A549 (cell line): ENCODE data around the gene TGFBR2. TPM values are rescaled to one million over a fixed set of nuclear protein-coding genes. Genes with fewer than 3 reads are reported as not detected.
A peak's percentile ranks its signal among the peaks of the same experiment; 100 is the strongest.

Experiments
- ATAC-seq, 2 experiments: fragments of 200-7000 bp in 1 of 2; fragments of >200 bp in 1 of 2; cut with Nextera tagmentation in 1 of 2; cut with Tn5 transposase in 1 of 2; 3 replicates each; pipeline versions ENCODE4 v1.8.0 to v1.9.1; 2018 to 2020; ENCODE audit warnings: mild to moderate bottlenecking in 1 of 2, moderate library complexity in 1 of 2
- CTCF ChIA-PET: fragments of 300-600 bp; sonication (Branson Sonifier 250); formaldehyde crosslinking; extraction: SDS; loops from one replicate; lab custom pipeline; 2021; ENCODE audit warnings: antibody characterized with exemption, inconsistent platforms; lab: Yijun Ruan, JAX
- POLR2A ChIA-PET: fragments of 350-600 bp; formaldehyde crosslinking; extraction: SDS; loops from one replicate; lab custom pipeline; 2021; ENCODE audit warnings: antibody characterized with exemption, inconsistent platforms; lab: Yijun Ruan, JAX
- DNase-seq, 2 experiments: peaks; one replicate each; pipeline versions ENCODE4 v3.0.0 to v3.0.0-alpha.2; 2011 to 2016; ENCODE audit warnings: low read depth in 1 of 2, low spot score in 1 of 2
- FAIRE-seq: peaks from 2 replicates; lab custom pipeline; 2011; peaks lifted over from hg19 to GRCh38; lab: Jason Lieb, UNC
- H3K27ac ChIP-seq, 2 experiments: fragments of >200 bp; sonication (Bioruptor Twin); formaldehyde crosslinking; 3 replicates each; pipeline ENCODE4 v1.5.1; 2016 to 2017
- H3K4me1 ChIP-seq: fragments of >200 bp; sonication (Bioruptor Twin); formaldehyde crosslinking; 3 replicates; pipeline ENCODE4 v1.6.1; 2016
- H3K4me2 ChIP-seq: fragments of >200 bp; sonication (Bioruptor Twin); formaldehyde crosslinking; 3 replicates; pipeline ENCODE4 v1.6.1; 2016
- H3K4me3 ChIP-seq: fragments of >200 bp; sonication (Bioruptor Twin); formaldehyde crosslinking; 3 replicates; pipeline ENCODE4 v1.5.1; 2016
- H3K9me3 ChIP-seq: fragments of >200 bp; sonication (Bioruptor Twin); formaldehyde crosslinking; 3 replicates; pipeline ENCODE4 v1.6.1; 2016
- BCL3 ChIP-seq: fragments of >200 bp; sonication (Bioruptor Twin); formaldehyde crosslinking; IDR thresholded peaks from 3 replicates; pipeline ENCODE4 v1.6.1; 2016
- CHD4 ChIP-seq: fragments of 200-600 bp; sonication (generic); IDR thresholded peaks from 2 replicates; pipeline ENCODE4 v1.6.1; 2016; ENCODE audit warnings: antibody characterized with exemption, mild to moderate bottlenecking, borderline replicate concordance
- ELK1 ChIP-seq: fragments of 150-350 bp; IDR thresholded peaks from 2 replicates; pipeline ENCODE4 v1.6.1; 2014; ENCODE audit warnings: low read depth, mild to moderate bottlenecking, low read length
- ESRRA ChIP-seq: fragments of 150-350 bp; IDR thresholded peaks from 2 replicates; pipeline ENCODE4 v1.6.1; 2014; ENCODE audit warnings: mild to moderate bottlenecking, low read length, borderline replicate concordance
- FOSB ChIP-seq: fragments of 250-450 bp; sonication (Bioruptor Pico); IDR thresholded peaks from 2 replicates; pipeline ENCODE4 v1.5.0; 2020; ENCODE audit warnings: mild to moderate bottlenecking, moderate library complexity
- FOSL2 ChIP-seq, 2 experiments: fragments of 450-650 bp in 1 of 2; fragments of >200 bp in 1 of 2; sonication (Bioruptor Twin) in 1 of 2; formaldehyde crosslinking; IDR thresholded peaks; 2 replicates each; pipeline versions ENCODE4 v1.5.0 to v1.6.1; 2016 to 2020; ENCODE audit warnings: mild to moderate bottlenecking in 1 of 2, moderate library complexity in 1 of 2
- HES2 ChIP-seq: fragments of >200 bp; sonication (Bioruptor Twin); formaldehyde crosslinking; IDR thresholded peaks from 2 replicates; pipeline ENCODE4 v1.6.1; 2016
- HEYL ChIP-seq: fragments of 250-450 bp; sonication (Bioruptor Pico); IDR thresholded peaks from 2 replicates; pipeline ENCODE4 v1.8.0; 2021; ENCODE audit warnings: mild to moderate bottlenecking, moderate library complexity
- HOXB13 ChIP-seq: fragments of 250-450 bp; sonication (Bioruptor Pico); IDR thresholded peaks from 2 replicates; pipeline ENCODE4 v1.5.0; 2020; ENCODE audit warnings: low read depth, mild to moderate bottlenecking, moderate library complexity
- HOXB5 ChIP-seq: fragments of 250-450 bp; sonication (Bioruptor Pico); IDR thresholded peaks from 2 replicates; pipeline ENCODE4 v1.5.0; 2020; ENCODE audit warnings: mild to moderate bottlenecking, moderate library complexity
- JUN ChIP-seq, 2 experiments: fragments of >200 bp; sonication (Bioruptor Twin); formaldehyde crosslinking; IDR thresholded peaks; 2 replicates in 1 of 2; 3 replicates in 1 of 2; pipeline ENCODE4 v1.6.1; 2016 to 2017
- MAFK ChIP-seq: fragments of 450-650 bp; IDR thresholded peaks from 2 replicates; pipeline ENCODE4 v1.6.1; 2014; ENCODE audit not compliant: partially characterized antibody
- NFE2L2 ChIP-seq: fragments of 150-350 bp; conservative IDR thresholded peaks from 2 replicates; pipeline ENCODE4 v1.6.1; 2014; ENCODE audit warnings: low read length
- POLR2A ChIP-seq: IDR thresholded peaks from 2 replicates; pipeline ENCODE4 v1.6.1; 2012; ENCODE audit warnings: mild to moderate bottlenecking, low read length
- REST ChIP-seq: fragments of 200-600 bp; sonication (generic); IDR thresholded peaks from 2 replicates; pipeline ENCODE4 v1.6.1; 2016; ENCODE audit warnings: antibody characterized with exemption, mild to moderate bottlenecking, moderate library complexity
- ZNF302 ChIP-seq: fragments of 250-450 bp; sonication (Bioruptor Pico); IDR thresholded peaks from 2 replicates; pipeline ENCODE4 v1.9.0; 2021; ENCODE audit warnings: inconsistent platforms, mild to moderate bottlenecking, moderate library complexity
- WGBS: methylation state at CpG from one replicate; pipeline ENCODE4 v1.1.6; 2017; ENCODE audit errors: missing lambda C conversion rate; 5-methylcytosine and 5-hydroxymethylcytosine counted together
- polyA plus RNA-seq, 4 experiments: library from polyadenylated mRNA; depleted of rRNA in 3 of 4; stranded (reverse); fragments of >200 nt; fragmentation: RNase III in 1 of 4; extraction: RNeasy Plus Mini Kit Qiagen cat#74134 plus additional on column Dnase treatment in 1 of 4; gene quantifications; 2 replicates in 3 of 4; 3 replicates in 1 of 4; pipeline ENCODE4 v1.2.3, GENCODE V29; 2011 to 2017

The TGFBR2 gene
- polyA plus RNA-seq, 2 of the 4 experiments (the other 2 are of a cell fraction) = 48.5 to 97.4 TPM

GRCh38 chr3:30617069-30617468 is 10.7 kb downstream of the TGFBR2 start:
- no peak overlapping the region; the same call in 1 of the 3 replicates for H3K4me2 ChIP-seq
- ATAC-seq (no peak), FAIRE-seq (no peak), DNase-seq (no peak)
- H3K27ac ChIP-seq = no peak overlapping the region
- H3K4me1 ChIP-seq = peaks cover 91% of the 10 kb centered on the region
- H3K9me3 ChIP-seq = no peaks in the 10 kb centered on the region
- 96% methylated on average over 5 of the region's 5 CpGs for WGBS
- TF ChIP-seq HOXB13 (CRISPR knock-in tag) (no peak), FOSB (no peak), FOSL2 (IDR thresholded peaks at IDR 0.05) (no peak), FOSL2 (CRISPR knock-in tag; IDR thresholded peaks at IDR 0.05) (no peak), HEYL (CRISPR knock-in tag) (no peak), JUN (IDR thresholded peaks at IDR 0.05) (no peak), ZNF302 (CRISPR knock-in tag) (no peak), ELK1 (no peak), MAFK (no peak), POLR2A (no peak), ESRRA (no peak), CHD4 (no peak), HES2 (no peak), NFE2L2 (no peak)
- ChIA-PET CTCF (interaction anchor here (1.0 to 1.3 kb wide), 2 partner anchors 10 to 40 kb away, joined by 3 read pairs; no protein-coding TSS in a partner anchor), POLR2A (no interaction called here)
- no peak overlapping the region for H3K4me3 ChIP-seq

GRCh38 chr3:30617653-30618052 is 11.3 kb downstream of the TGFBR2 start:
- no peak overlapping the region for H3K4me2 ChIP-seq
- no peak for TF ChIP-seq BCL3
- H3K27ac ChIP-seq = 0 out of 6 replicates have a peak overlapping the region, but pooled peaks of 1 of the 2 experiments have one; percentile 7
- WGBS = 90% methylated on average over 2 of the region's 2 CpGs
- ATAC-seq (no peak), DNase-seq (no peak), FAIRE-seq (no peak)
- H3K9me3 ChIP-seq = no peaks in the 10 kb centered on the region
- CTCF ChIA-PET = no interaction called here
- H3K4me1 ChIP-seq = peaks cover 89% of the 10 kb centered on the region
- H3K4me3 ChIP-seq = no peak overlapping the region
- POLR2A ChIA-PET = no interaction called here

GRCh38 chr3:30618526-30618925 is 12.1 kb downstream of the TGFBR2 start:
- DNase-seq = no peak
- TF ChIP-seq REST (no peak), HOXB5 (CRISPR knock-in tag) (no peak)
- CTCF ChIA-PET = interaction anchor here (1.4 kb wide), 1 partner anchor 74 kb away, joined by 5 read pairs; no protein-coding TSS in a partner anchor

More at GRCh38 chr3:30618526-30618925, 12.1 kb downstream of the TGFBR2 start:
- Histone ChIP-seq H3K4me3 (no peak overlapping the region), H3K4me1 (peaks cover 88% of the 10 kb centered on the region), H3K27ac (no peak overlapping the region), H3K9me3 (no peaks in the 10 kb centered on the region), H3K4me2 (no peak overlapping the region)
- WGBS = 94% methylated on average over 3 of the region's 3 CpGs
- ATAC-seq (no peak), FAIRE-seq (no peak)
- POLR2A ChIA-PET = no interaction called here
